ENCODE measurements around the gene SAP30BP.
A peak's percentile ranks its signal among the peaks of the same experiment; 100 is the strongest.

SAP30BP gene

GRCh38 chr17:75737133-75737962, 70.2 kb downstream of the SAP30BP start:
- Mint-ChIP-seq H3K27me3 (ENCODE audit: low read depth) (no peaks in the 10 kb centered on the region), H3K27ac (no peak overlapping the region), H3K4me3 (no peak overlapping the region), H3K9me3 (no peaks in the 10 kb centered on the region), H3K36me3 (ENCODE audit: low read depth) (no peaks in the 10 kb centered on the region), H3K4me1 (ENCODE audit: low read depth) (peaks cover 10% of the 10 kb centered on the region)

- Mint-ChIP-seq H3K9me3 (no peaks in the 10 kb centered on the region), H3K4me1 (ENCODE audit: low read depth) (peaks cover 10% of the 10 kb centered on the region)
Observed at GRCh38 chr17:75738218-75738802, 71.2 kb downstream of the SAP30BP start.

GRCh38 chr17:75739174-75739573, 72.0 kb downstream of the SAP30BP start:
- H3K9me3 Mint-ChIP-seq = no peaks in the 10 kb centered on the region
- H3K36me3 Mint-ChIP-seq (ENCODE audit: low read depth) = no peaks in the 10 kb centered on the region
- peaks cover 10% of the 10 kb centered on the region for H3K4me1 Mint-ChIP-seq (ENCODE audit: low read depth)
- H3K27ac Mint-ChIP-seq = no peak overlapping the region
- no peaks in the 10 kb centered on the region for H3K27me3 Mint-ChIP-seq (ENCODE audit: low read depth)
- H3K4me3 Mint-ChIP-seq = no peak overlapping the region

More at GRCh38 chr17:75738218-75738802, 71.2 kb downstream of the SAP30BP start:
- peak overlapping the region; percentile 84 for H3K27ac Mint-ChIP-seq
- H3K27me3 Mint-ChIP-seq (ENCODE audit: low read depth) = no peaks in the 10 kb centered on the region
- H3K4me3 Mint-ChIP-seq = peak overlapping the region; percentile 40
- no peaks in the 10 kb centered on the region for H3K36me3 Mint-ChIP-seq (ENCODE audit: low read depth)

DNA sequence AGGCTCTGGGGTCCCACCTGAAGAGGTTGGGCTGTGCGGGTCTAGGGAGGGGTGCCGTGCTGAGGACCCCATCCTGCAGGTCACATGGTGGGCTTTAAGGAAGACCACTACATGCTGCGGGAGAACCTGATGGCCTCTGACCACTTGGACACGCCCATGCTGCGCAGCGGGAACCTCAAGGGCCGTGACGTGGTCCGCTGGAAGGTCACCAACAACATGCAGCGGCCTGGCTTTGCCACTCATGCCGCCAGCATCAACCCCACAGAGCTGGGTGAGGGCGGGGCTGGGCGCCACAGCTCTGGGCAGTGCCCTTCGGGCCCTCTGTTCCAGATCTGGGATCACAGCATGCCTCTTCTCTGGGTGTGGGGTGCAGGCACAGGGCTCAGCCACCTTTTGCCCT, 72.7 kb downstream of the SAP30BP start:
- Mint-ChIP-seq H3K4me3 (no peak overlapping the region), H3K27me3 (ENCODE audit: low read depth) (no peaks in the 10 kb centered on the region), H3K36me3 (ENCODE audit: low read depth) (no peaks in the 10 kb centered on the region), H3K4me1 (ENCODE audit: low read depth) (peaks cover 7% of the 10 kb centered on the region), H3K9me3 (no peaks in the 10 kb centered on the region), H3K27ac (no peak overlapping the region)

- Mint-ChIP-seq H3K9me3 (no peaks in the 10 kb centered on the region), H3K36me3 (ENCODE audit: low read depth) (no peaks in the 10 kb centered on the region), H3K27ac (no peak overlapping the region)
Observed at GRCh38 chr17:75740215-75740614, 73.1 kb downstream of the SAP30BP start.

GRCh38 chr17:75740631-75741077, 73.5 kb downstream of the SAP30BP start:
- Mint-ChIP-seq H3K27ac (no peak overlapping the region), H3K27me3 (ENCODE audit: low read depth) (no peaks in the 10 kb centered on the region), H3K4me1 (ENCODE audit: low read depth) (peaks cover 7% of the 10 kb centered on the region), H3K36me3 (ENCODE audit: low read depth) (no peaks in the 10 kb centered on the region), H3K4me3 (no peak overlapping the region), H3K9me3 (no peaks in the 10 kb centered on the region)

More at GRCh38 chr17:75740215-75740614, 73.1 kb downstream of the SAP30BP start:
- no peaks in the 10 kb centered on the region for H3K27me3 Mint-ChIP-seq (ENCODE audit: low read depth)
- no peak overlapping the region for H3K4me3 Mint-ChIP-seq
- H3K4me1 Mint-ChIP-seq (ENCODE audit: low read depth) = peaks cover 7% of the 10 kb centered on the region

DNA sequence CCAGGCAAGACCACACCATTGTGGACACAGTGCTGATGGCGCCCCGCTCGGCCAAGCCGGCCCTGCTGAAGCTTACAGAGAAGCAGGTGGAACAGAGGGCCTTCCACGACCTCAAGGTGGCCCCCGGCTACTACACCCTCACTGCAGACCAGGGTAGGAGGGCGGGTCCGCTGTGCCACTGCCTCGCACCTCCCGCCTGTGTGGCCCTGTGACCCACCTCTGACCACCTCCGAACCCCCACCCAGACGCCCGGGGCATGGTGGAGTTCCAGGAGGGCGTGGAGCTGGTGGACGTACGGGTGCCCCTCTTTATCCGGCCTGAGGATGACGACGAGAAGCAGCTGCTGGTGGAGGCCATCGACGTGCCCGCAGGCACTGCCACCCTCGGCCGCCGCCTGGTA, 75.2 kb downstream of the SAP30BP start:
- no peak overlapping the region for H3K4me3 Mint-ChIP-seq
- H3K36me3 Mint-ChIP-seq (ENCODE audit: low read depth) = no peaks in the 10 kb centered on the region

GRCh38 chr17:75743625-75744206, 76.6 kb downstream of the SAP30BP start:
- Mint-ChIP-seq H3K27me3 (ENCODE audit: low read depth) (no peaks in the 10 kb centered on the region), H3K4me3 (no peak overlapping the region), H3K9me3 (no peaks in the 10 kb centered on the region), H3K36me3 (ENCODE audit: low read depth) (no peaks in the 10 kb centered on the region), H3K27ac (no peak overlapping the region), H3K4me1 (ENCODE audit: low read depth) (peaks cover 3% of the 10 kb centered on the region)

More for the DNA sequence above, 75.2 kb downstream of the SAP30BP start:
- Mint-ChIP-seq H3K4me1 (ENCODE audit: low read depth) (peaks cover 7% of the 10 kb centered on the region), H3K27me3 (ENCODE audit: low read depth) (no peaks in the 10 kb centered on the region), H3K9me3 (no peaks in the 10 kb centered on the region), H3K27ac (no peak overlapping the region)

- H3K27ac Mint-ChIP-seq = no peak overlapping the region
Observed at GRCh38 chr17:75748706-75749105, 81.6 kb downstream of the SAP30BP start.

GRCh38 chr17:75749545-75750389, 82.6 kb downstream of the SAP30BP start:
- Mint-ChIP-seq H3K4me1 (ENCODE audit: low read depth) (peaks cover 10% of the 10 kb centered on the region), H3K4me3 (no peak overlapping the region), H3K36me3 (ENCODE audit: low read depth) (no peaks in the 10 kb centered on the region), H3K27me3 (ENCODE audit: low read depth) (peaks cover 4% of the 10 kb centered on the region), H3K27ac (no peak overlapping the region), H3K9me3 (no peaks in the 10 kb centered on the region)

More at GRCh38 chr17:75748706-75749105, 81.6 kb downstream of the SAP30BP start:
- H3K4me1 Mint-ChIP-seq (ENCODE audit: low read depth) = peaks cover 7% of the 10 kb centered on the region
- H3K9me3 Mint-ChIP-seq = no peaks in the 10 kb centered on the region
- H3K36me3 Mint-ChIP-seq (ENCODE audit: low read depth) = no peaks in the 10 kb centered on the region
- H3K27me3 Mint-ChIP-seq (ENCODE audit: low read depth) = peaks cover 4% of the 10 kb centered on the region
- no peak overlapping the region for H3K4me3 Mint-ChIP-seq

- Mint-ChIP-seq H3K4me1 (ENCODE audit: low read depth) (peaks cover 12% of the 10 kb centered on the region), H3K4me3 (no peak overlapping the region), H3K27ac (no peak overlapping the region), H3K9me3 (no peaks in the 10 kb centered on the region), H3K27me3 (ENCODE audit: low read depth) (peaks cover 4% of the 10 kb centered on the region), H3K36me3 (ENCODE audit: low read depth) (no peaks in the 10 kb centered on the region)
Observed at GRCh38 chr17:75750661-75751423, 83.7 kb downstream of the SAP30BP start.

- H3K27me3 Mint-ChIP-seq (ENCODE audit: low read depth) = peaks cover 4% of the 10 kb centered on the region
- no peak overlapping the region for H3K4me3 Mint-ChIP-seq
- H3K36me3 Mint-ChIP-seq (ENCODE audit: low read depth) = no peaks in the 10 kb centered on the region
- peaks cover 12% of the 10 kb centered on the region for H3K4me1 Mint-ChIP-seq (ENCODE audit: low read depth)
- H3K9me3 Mint-ChIP-seq = no peaks in the 10 kb centered on the region
- no peak overlapping the region for H3K27ac Mint-ChIP-seq
Observed at GRCh38 chr17:75751676-75752404, 84.7 kb downstream of the SAP30BP start.

DNA sequence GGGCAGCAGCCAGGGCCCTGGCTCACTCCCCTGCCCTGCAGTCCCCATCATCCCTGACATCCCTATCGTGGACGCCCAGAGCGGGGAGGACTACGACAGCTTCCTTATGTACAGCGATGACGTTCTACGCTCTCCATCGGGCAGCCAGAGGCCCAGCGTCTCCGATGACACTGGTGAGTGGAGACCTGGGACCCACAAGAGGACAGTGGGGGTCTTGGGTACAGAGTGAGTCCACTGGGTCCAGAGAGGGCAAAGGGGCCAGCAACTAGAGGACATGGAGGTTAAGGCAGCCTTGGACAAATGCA, 85.2 kb downstream of the SAP30BP start:
- H3K9me3 Mint-ChIP-seq = no peaks in the 10 kb centered on the region
- H3K4me1 Mint-ChIP-seq (ENCODE audit: low read depth) = peaks cover 12% of the 10 kb centered on the region
- H3K4me3 Mint-ChIP-seq = no peak overlapping the region
- H3K27me3 Mint-ChIP-seq (ENCODE audit: low read depth) = peaks cover 4% of the 10 kb centered on the region
- H3K36me3 Mint-ChIP-seq (ENCODE audit: low read depth) = no peaks in the 10 kb centered on the region
- no peak overlapping the region for H3K27ac Mint-ChIP-seq
